GM13977 (cell line): ENCODE results near the gene ADIPOR2.
"Not testable (repeated sequence)": the region's sequence is repeated elsewhere in the genome, so short reads cannot be mapped to it uniquely, and the experiment has no call there.

ENCODE experiments used
- DNase-seq: peaks from one replicate; pipeline ENCODE4 v3.0.0; 2012; ENCODE audit warnings: low spot score
- CTCF ChIP-seq: IDR thresholded peaks from 2 replicates; pipeline ENCODE4 v1.5.1; 2012; ENCODE audit warnings: mild to moderate bottlenecking, control low read depth; ENCODE audit not compliant: insufficient read depth; ENCODE audit errors: extremely low read depth, missing control alignments
- in situ Hi-C: fragments of 300-500 bp; cut with MboI; formaldehyde crosslinking; loops from one replicate; pipeline ENCODE4 v1.12.0; 2022; ENCODE audit warnings: low sequenced_read_pairs, low pct_unique_long_range_greater_than_20kb, mixed read lengths, inconsistent platforms; ENCODE audit not compliant: unreplicated experiment

Gene ADIPOR2

GRCh38 chr12:1814266-1814665, 123.4 kb downstream of the ADIPOR2 start:
- no peak for TF ChIP-seq CTCF
- in situ Hi-C loops = no loop called here
- DNase-seq = no peak

- no peak for DNase-seq
- in situ Hi-C loops = no loop called here
- TF ChIP-seq CTCF = no peak
Measured at GRCh38 chr12:1815108-1815507, 124.2 kb downstream of the ADIPOR2 start.

- DNase-seq = no peak
- TF ChIP-seq CTCF = no peak
- in situ Hi-C loops = no loop called here
Measured at GRCh38 chr12:1815814-1816729, 125.2 kb downstream of the ADIPOR2 start.

- TF ChIP-seq CTCF = no peak
- in situ Hi-C loops = no loop called here
- no peak for DNase-seq
Measured at GRCh38 chr12:1816730-1817348, 126.0 kb downstream of the ADIPOR2 start.

GRCh38 chr12:1817928-1818327, 127.1 kb downstream of the ADIPOR2 start:
- in situ Hi-C loops, DNase-seq: not testable (repeated sequence)

GRCh38 chr12:1819050-1819449, 128.2 kb downstream of the ADIPOR2 start:
- no peak for TF ChIP-seq CTCF
- in situ Hi-C loops = no loop called here
- DNase-seq = no peak

GRCh38 chr12:1819571-1819970, 128.7 kb downstream of the ADIPOR2 start:
- TF ChIP-seq CTCF = no peak
- in situ Hi-C loops = no loop called here
- DNase-seq = no peak
